LNCAP (cell line): ENCODE data around the gene GRM3.

Experiments used
- CTCF ChIP-seq: fragments of 450-650 bp; IDR thresholded peaks from 2 replicates; pipeline ENCODE4 v1.5.1; 2017; ENCODE audit warnings: mild to moderate bottlenecking

GRM3 gene

DNA sequence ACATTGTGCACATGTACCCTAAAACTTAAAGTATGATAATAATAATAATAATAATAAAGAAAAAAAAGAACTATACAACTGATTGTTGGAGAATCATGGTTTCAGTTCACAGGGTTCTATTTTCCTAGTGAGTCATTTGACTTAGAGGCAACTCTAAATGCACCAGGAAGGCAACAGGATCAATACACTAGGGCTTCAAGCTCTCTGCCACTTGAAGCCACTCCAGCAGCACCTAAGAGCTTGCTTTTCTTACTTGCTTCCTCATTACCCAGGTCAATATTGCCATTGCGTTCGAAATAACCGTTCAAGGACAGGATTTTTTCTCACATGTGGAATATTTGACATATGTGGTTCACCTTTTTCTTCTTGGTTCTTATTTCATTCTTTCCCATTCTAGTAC lies 189.7 kb downstream of the GRM3 start:
- TF ChIP-seq CTCF = no peak

DNA sequence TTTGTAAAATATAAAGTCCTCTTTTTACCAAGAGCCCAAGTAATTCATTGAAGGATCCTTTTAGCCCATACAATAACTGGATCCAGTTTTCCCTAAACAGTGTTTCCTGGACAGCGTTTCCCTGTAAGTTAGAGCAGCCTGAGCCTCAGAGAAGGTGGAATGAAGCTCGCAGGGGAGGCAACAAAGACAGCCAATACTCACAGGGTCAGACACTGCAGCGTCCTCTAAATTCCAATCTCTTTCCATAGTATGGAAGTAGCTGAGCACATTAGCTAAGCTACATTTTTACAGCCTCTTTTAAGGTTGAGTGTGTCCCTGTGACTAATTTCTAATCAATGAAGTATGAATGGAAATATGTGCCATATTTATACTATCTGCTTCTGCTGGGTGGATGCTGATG lies 193.5 kb downstream of the GRM3 start:
- no peak for TF ChIP-seq CTCF

- no peak for TF ChIP-seq CTCF
These were observed 200.9 kb downstream of the GRM3 start for GRCh38 chr7:86844608-86845007.

- TF ChIP-seq CTCF = no peak
These were observed 202.9 kb downstream of the GRM3 start for GRCh38 chr7:86846494-86847190.

GRCh38 chr7:86848226-86848625 lies 204.5 kb downstream of the GRM3 start:
- TF ChIP-seq CTCF = no peak

- no peak for TF ChIP-seq CTCF
These were observed 207.9 kb downstream of the GRM3 start for GRCh38 chr7:86851566-86851965.

GRCh38 chr7:86863452-86863851 lies 219.7 kb downstream of the GRM3 start:
- no peak for TF ChIP-seq CTCF
